ENCODE data around the gene RMP24.

Gene RMP24

DNA sequence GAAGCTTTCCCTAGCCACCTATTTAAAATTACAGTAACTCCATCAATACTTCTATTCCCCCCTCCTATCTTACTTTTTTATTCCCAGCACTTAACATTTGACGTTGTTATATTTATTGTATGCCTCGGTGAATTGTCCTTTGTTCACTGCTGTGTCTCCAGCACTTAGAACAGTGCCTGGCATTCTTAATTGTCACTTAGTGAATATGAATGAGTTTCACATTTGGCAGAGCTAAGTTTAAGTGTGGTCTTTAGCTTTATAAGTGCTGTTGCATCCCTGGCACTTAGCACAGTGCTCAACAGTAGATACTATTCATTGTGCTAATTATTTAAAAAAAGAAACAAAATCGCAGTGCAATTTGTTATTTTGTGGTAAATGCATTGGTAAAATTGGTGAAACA lies 1.7 kb downstream of the RMP24 start:
- TF ChIP-seq, protein P1, sequence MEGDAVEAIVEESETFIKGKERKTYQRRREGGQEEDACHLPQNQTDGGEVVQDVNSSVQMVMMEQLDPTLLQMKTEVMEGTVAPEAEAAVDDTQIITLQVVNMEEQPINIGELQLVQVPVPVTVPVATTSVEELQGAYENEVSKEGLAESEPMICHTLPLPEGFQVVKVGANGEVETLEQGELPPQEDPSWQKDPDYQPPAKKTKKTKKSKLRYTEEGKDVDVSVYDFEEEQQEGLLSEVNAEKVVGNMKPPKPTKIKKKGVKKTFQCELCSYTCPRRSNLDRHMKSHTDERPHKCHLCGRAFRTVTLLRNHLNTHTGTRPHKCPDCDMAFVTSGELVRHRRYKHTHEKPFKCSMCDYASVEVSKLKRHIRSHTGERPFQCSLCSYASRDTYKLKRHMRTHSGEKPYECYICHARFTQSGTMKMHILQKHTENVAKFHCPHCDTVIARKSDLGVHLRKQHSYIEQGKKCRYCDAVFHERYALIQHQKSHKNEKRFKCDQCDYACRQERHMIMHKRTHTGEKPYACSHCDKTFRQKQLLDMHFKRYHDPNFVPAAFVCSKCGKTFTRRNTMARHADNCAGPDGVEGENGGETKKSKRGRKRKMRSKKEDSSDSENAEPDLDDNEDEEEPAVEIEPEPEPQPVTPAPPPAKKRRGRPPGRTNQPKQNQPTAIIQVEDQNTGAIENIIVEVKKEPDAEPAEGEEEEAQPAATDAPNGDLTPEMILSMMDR (conservative IDR thresholded peaks at IDR 0.05; ENCODE audit: low read length) = no peak
- DNase-seq (ENCODE audit: low read depth) = no peak
- no peak overlapping the region for H3K4me3 ChIP-seq (ENCODE audit: low read length)

DNA sequence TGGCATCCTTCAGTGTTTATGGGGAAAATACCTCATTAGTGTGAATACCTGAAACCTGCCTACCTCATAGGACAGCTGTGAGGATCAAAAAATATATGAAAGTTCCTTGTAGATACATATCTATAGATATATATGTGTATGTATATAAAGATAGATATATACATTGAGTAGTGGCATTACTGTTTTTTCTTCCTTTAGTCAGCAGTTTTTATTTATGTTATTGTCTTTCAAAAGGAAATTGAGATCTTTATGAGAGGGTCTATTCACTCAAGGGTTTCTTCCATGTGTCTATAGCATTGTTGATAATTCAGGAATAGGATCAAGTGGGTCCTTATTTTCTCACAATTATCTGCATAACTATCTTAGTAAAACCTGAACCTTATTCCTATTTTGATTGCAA lies 6.6 kb downstream of the RMP24 start:
- DNase-seq (ENCODE audit: low read depth) = no peak
- TF ChIP-seq, protein P1 (conservative IDR thresholded peaks at IDR 0.05; ENCODE audit: low read length) = no peak
- H3K4me3 ChIP-seq (ENCODE audit: low read length) = no peak overlapping the region

DNA sequence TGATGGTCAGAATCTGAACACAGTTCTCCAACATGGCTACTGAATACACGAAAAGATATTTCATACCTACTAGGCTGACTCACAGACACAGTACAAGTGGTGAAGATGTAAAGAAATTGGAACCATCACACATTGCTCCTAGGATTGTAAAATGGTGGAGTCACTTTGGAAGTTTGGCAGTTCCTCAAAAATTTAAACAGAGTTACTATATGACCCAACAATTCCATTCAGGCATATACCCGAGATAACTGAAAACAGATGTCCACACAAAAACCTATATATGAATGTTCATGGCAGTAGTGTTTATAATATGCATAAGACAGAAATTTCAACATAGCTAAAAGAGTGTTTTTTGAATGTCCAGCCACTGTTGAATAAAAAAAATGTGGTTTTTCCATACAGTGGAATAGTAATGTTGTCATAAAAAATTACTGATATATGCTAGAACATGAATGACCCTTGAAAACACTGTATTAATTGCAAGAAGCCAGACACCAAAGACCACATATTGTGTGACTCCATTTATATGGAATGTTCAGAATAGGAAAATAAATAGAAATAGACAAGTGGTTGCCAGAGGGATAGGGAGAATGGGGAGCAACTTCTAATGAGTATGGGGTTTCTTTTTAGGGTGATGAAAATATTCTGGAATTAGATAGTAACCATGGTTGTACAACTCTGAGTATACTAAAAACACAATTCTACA lies 10.1 kb downstream of the RMP24 start:
- no peak overlapping the region for H3K4me3 ChIP-seq (ENCODE audit: low read length)
- TF ChIP-seq, protein P1 (conservative IDR thresholded peaks at IDR 0.05; ENCODE audit: low read length) = no peak
- peak; percentile 82 for DNase-seq (ENCODE audit: low read depth)

DNA sequence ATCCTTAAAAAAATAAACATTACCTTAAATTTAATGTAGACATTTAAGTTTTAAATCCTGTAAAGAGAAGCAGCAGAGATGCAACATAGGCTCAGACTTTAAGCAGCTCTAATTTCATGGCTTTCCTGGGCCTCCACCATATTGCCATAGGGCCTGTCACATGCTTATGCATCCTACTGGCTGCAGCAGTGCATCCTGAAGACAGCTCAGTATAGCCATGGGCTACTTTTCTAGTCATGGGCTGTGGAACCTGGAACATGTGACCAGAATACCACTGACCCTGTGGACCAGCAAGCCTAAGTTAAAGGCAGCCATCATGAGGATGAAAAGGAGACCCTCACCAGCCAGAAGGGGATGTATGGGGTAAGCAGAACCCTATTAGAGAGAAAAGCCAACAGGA lies 10.7 kb downstream of the RMP24 start:
- TF ChIP-seq, protein P1 (conservative IDR thresholded peaks at IDR 0.05; ENCODE audit: low read length) = no peak
- no peak for DNase-seq (ENCODE audit: low read depth)
- H3K4me3 ChIP-seq (ENCODE audit: low read length) = no peak overlapping the region

DNA sequence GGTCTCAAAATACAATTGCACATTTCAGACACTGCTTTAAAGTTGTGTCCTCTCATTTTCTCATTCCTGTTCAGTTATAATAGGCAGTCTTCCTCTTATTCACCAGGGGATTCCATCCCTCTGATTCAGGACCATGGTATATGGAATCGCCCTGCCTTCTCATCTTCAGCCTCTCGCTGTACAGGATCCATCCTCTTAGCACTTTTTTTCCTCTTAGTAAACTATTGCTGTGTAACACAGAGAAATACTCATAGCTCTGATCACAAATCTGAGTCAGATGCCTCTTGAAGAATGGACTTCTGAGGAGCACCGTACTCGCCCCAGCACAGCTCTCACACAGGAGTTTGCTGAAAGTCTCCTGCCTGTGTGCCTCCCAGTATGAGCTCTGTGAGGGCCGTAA lies 11.3 kb downstream of the RMP24 start:
- peak; percentile 83 for DNase-seq (ENCODE audit: low read depth)
- TF ChIP-seq, protein P1 (conservative IDR thresholded peaks at IDR 0.05; ENCODE audit: low read length) = no peak
- H3K4me3 ChIP-seq (ENCODE audit: low read length) = no peak overlapping the region

DNA sequence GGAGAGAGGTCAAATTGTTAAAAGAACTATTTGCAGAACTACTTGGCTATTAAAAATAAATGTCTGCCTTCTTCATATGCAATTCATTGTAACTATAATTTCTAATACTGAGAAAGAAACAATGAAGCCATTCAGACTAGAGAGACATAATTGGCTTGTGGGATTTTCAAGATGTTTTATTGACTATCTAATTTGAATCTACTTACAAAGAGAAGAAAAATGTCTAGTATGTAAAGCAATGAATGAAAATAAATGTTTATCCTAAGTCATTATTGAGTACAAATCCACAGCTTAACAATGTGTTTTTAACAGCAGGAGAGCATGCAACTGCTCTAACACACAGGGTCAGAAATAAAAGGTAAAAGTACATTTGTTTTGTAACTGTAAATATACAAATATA lies 19.2 kb downstream of the RMP24 start:
- H3K4me3 ChIP-seq (ENCODE audit: low read length) = no peak overlapping the region
- TF ChIP-seq, protein P1 (conservative IDR thresholded peaks at IDR 0.05; ENCODE audit: low read length) = no peak
- DNase-seq (ENCODE audit: low read depth) = peak; percentile 22

DNA sequence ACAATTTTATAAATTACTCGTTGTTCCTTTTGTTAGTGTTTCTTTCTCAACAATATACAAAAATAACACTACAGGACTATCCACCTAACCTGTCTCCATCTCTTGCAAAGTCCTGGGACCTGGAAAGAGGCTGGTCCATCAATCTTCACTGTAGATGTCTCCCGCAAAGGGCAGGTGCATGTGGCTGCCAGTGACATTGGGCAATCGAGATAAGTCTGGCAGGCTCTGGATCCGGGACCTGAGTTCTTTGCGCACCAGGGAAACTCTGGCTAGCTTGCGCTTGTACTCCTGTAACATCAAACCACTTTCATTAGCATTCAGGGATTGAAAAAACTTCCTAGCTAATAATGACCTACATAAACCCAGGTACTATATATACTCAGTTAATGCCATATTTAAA lies 20.5 kb downstream of the RMP24 start:
- no peak overlapping the region for H3K4me3 ChIP-seq (ENCODE audit: low read length)
- TF ChIP-seq, protein P1 (conservative IDR thresholded peaks at IDR 0.05; ENCODE audit: low read length) = no peak
- DNase-seq (ENCODE audit: low read depth) = no peak

Data from AG10803 (cell line).